PC-3 (cell line): ENCODE measurements around the gene PSMD13.

Experiments
- CTCF ChIP-seq: fragments of 300-600 bp; sonication (generic); conservative IDR thresholded peaks from 2 replicates; pipeline ENCODE4 v1.5.1; 2017; ENCODE audit warnings: antibody characterized with exemption, low read depth, mild to moderate bottlenecking, low read length
- EZH2phosphoT487 ChIP-seq: fragments of 300-600 bp; sonication (generic); IDR thresholded peaks from 2 replicates; pipeline ENCODE4 v1.6.1; 2018; ENCODE audit warnings: mild to moderate bottlenecking, antibody characterized with exemption, low read length, borderline replicate concordance

DNA sequence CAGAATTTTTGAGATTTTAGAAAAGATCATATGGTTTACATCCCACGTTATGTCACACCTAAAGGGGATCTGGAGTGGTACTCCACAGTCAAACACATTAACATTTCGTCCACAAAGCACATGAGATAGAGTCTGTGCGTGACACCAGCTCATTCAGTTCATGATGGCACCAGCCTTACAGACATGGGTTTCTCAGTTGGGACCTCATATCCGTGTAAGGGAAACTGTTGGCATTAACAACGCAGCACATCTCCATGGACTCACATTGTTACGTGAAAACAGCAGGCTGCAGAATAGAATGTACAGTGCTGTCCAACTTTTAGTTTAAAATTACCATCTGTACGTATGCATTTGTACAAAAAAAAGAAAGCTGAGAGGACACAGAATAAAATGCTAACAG, 15.2 kb upstream of the PSMD13 start:
- no peak for TF ChIP-seq CTCF
- TF ChIP-seq EZH2phosphoT487, result no peak
